ENCODE results near the gene POLK.

The POLK gene

GRCh38 chr5:75471193-75471592, 40.5 kb upstream of the POLK start:
- no peak overlapping the region for H3K4me3 ChIP-seq (ENCODE audit: low read depth, low read length)
- no peak for TF ChIP-seq MAX (IDR thresholded peaks at IDR 0.05; ENCODE audit: low read depth, low read length)
- no peak for TF ChIP-seq POLR2A (IDR thresholded peaks at IDR 0.05; ENCODE audit: extremely low read depth, insufficient read length)
- TF ChIP-seq, protein P1, sequence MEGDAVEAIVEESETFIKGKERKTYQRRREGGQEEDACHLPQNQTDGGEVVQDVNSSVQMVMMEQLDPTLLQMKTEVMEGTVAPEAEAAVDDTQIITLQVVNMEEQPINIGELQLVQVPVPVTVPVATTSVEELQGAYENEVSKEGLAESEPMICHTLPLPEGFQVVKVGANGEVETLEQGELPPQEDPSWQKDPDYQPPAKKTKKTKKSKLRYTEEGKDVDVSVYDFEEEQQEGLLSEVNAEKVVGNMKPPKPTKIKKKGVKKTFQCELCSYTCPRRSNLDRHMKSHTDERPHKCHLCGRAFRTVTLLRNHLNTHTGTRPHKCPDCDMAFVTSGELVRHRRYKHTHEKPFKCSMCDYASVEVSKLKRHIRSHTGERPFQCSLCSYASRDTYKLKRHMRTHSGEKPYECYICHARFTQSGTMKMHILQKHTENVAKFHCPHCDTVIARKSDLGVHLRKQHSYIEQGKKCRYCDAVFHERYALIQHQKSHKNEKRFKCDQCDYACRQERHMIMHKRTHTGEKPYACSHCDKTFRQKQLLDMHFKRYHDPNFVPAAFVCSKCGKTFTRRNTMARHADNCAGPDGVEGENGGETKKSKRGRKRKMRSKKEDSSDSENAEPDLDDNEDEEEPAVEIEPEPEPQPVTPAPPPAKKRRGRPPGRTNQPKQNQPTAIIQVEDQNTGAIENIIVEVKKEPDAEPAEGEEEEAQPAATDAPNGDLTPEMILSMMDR (IDR thresholded peaks at IDR 0.05; ENCODE audit: low read depth, low read length): no peak
- no peak for TF ChIP-seq MYC (IDR thresholded peaks at IDR 0.05; ENCODE audit: low read depth, low read length)

DNA sequence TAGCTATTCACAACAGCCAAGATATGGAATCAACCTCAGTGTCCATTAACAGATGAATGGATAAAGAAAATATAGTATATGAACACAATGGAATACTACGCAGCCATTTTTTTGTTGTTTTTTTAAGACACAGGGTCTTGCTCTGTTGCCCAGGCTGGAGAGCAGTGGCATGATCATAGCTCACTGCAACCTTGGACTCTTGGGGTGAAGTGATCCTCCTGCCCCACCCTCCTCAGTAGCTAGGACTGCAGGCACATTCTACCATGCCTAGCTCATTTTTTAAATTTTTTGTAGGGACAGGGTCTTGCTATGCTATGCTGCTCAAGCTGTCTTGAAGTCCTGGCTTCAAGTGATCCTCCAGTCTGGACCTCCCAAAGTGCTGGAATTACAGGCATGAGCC, 38.7 kb upstream of the POLK start:
- DNase-seq (ENCODE audit: low read depth): no peak
- H3K4me3 ChIP-seq (ENCODE audit: low read depth, low read length): no peak overlapping the region
- TF ChIP-seq MYC (IDR thresholded peaks at IDR 0.05; ENCODE audit: low read depth, low read length) (no peak), MAX (IDR thresholded peaks at IDR 0.05; ENCODE audit: low read depth, low read length) (no peak), POLR2A (IDR thresholded peaks at IDR 0.05; ENCODE audit: extremely low read depth, insufficient read length) (no peak)
- TF ChIP-seq, protein P1 (IDR thresholded peaks at IDR 0.05; ENCODE audit: low read depth, low read length): no peak

More at GRCh38 chr5:75471193-75471592, 40.5 kb upstream of the POLK start:
- no peak for DNase-seq (ENCODE audit: low read depth)

DNA sequence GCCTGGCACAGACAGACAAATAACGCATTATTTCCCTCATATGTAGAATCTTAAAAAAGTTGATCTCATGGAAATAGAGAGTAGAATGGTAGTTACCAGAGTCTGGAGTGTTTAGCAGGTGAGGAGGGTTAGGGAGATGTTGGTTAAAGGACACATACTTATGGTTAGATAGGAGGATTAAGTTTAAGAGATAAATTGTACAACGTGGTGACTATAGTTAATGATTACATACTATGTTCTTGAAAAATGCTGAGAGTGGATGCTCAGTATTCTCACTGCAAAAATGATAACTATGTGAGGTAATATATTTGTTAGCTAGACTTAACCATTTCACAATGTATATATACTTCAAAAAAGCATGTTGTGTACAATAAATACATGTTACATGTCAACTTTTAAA, 38.2 kb upstream of the POLK start:
- H3K4me3 ChIP-seq (ENCODE audit: low read depth, low read length): no peak overlapping the region
- no peak for DNase-seq (ENCODE audit: low read depth)
- no peak for TF ChIP-seq POLR2A (IDR thresholded peaks at IDR 0.05; ENCODE audit: extremely low read depth, insufficient read length)
- TF ChIP-seq MYC (IDR thresholded peaks at IDR 0.05; ENCODE audit: low read depth, low read length): no peak
- TF ChIP-seq MAX (IDR thresholded peaks at IDR 0.05; ENCODE audit: low read depth, low read length): no peak
- TF ChIP-seq, protein P1 (IDR thresholded peaks at IDR 0.05; ENCODE audit: low read depth, low read length): no peak

GRCh38 chr5:75475364-75475763, 36.3 kb upstream of the POLK start:
- H3K4me3 ChIP-seq (ENCODE audit: low read depth, low read length): no peak overlapping the region
- TF ChIP-seq POLR2A (IDR thresholded peaks at IDR 0.05; ENCODE audit: extremely low read depth, insufficient read length) (no peak), MAX (IDR thresholded peaks at IDR 0.05; ENCODE audit: low read depth, low read length) (no peak)
- TF ChIP-seq, protein P1 (IDR thresholded peaks at IDR 0.05; ENCODE audit: low read depth, low read length): no peak
- DNase-seq (ENCODE audit: low read depth): no peak

DNA sequence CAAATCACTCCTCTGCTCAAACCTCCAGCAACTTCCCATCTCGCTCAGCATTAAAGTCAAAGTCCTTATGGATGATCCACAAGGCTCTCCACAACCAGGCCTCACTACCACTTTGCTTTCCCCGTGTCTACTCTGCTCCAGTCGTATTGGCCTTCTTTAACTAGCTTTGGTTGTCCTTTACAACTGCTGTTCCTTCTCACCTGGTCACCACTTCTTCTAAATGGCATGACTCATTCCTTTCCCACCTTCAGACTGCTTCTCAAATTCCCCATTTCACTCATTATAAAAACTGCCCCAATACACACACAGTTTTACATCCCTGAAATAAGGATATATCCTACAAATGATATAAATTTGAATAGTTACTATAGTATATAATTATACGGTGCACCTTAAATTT, 30.7 kb upstream of the POLK start:
- no peak for TF ChIP-seq MAX (IDR thresholded peaks at IDR 0.05; ENCODE audit: low read depth, low read length)
- no peak for TF ChIP-seq MYC (IDR thresholded peaks at IDR 0.05; ENCODE audit: low read depth, low read length)
- TF ChIP-seq POLR2A (IDR thresholded peaks at IDR 0.05; ENCODE audit: extremely low read depth, insufficient read length): no peak
- TF ChIP-seq, protein P1 (IDR thresholded peaks at IDR 0.05; ENCODE audit: low read depth, low read length): no peak
- H3K4me3 ChIP-seq (ENCODE audit: low read depth, low read length): no peak overlapping the region
- DNase-seq (ENCODE audit: low read depth): no peak

GRCh38 chr5:75482482-75482881, 29.2 kb upstream of the POLK start:
- no peak overlapping the region for H3K4me3 ChIP-seq (ENCODE audit: low read depth, low read length)
- DNase-seq (ENCODE audit: low read depth): no peak
- TF ChIP-seq, protein P1 (IDR thresholded peaks at IDR 0.05; ENCODE audit: low read depth, low read length): no peak
- TF ChIP-seq MYC (IDR thresholded peaks at IDR 0.05; ENCODE audit: low read depth, low read length): no peak
- no peak for TF ChIP-seq MAX (IDR thresholded peaks at IDR 0.05; ENCODE audit: low read depth, low read length)
- TF ChIP-seq POLR2A (IDR thresholded peaks at IDR 0.05; ENCODE audit: extremely low read depth, insufficient read length): no peak

Measured in NB4 (cell line).